Suppressor macrophage treated with lipopolysaccharide for 4 hours (primary cell): ENCODE data around the gene SPATA6.
"Not testable (repeated sequence)": the region's sequence is repeated elsewhere in the genome, so short reads cannot be mapped to it uniquely, and the experiment has no call there.

Experiments
- DNase-seq: peaks from one replicate; pipeline ENCODE4 v3.0.0-alpha.2; 2020

SPATA6 gene

GRCh38 chr1:48471691-48472576 is at the start of gene SPATA6:
SPATA6 (minus strand) TSS chr1:48472204; CDS start chr1:48472008, 196 bp downstream.
- DNase-seq: peak; percentile 98

- DNase-seq: not testable (repeated sequence)
Observed at GRCh38 chr1:48519896-48520295, 47.9 kb upstream of the SPATA6 start.

- no peak for DNase-seq
Observed at GRCh38 chr1:48506870-48507269, 34.9 kb upstream of the SPATA6 start.

- DNase-seq: no peak
Observed at GRCh38 chr1:48500541-48501450, 28.8 kb upstream of the SPATA6 start.

GRCh38 chr1:48499211-48499735 is 27.3 kb upstream of the SPATA6 start:
- no peak for DNase-seq

GRCh38 chr1:48498096-48498791 is 26.2 kb upstream of the SPATA6 start:
- peak; percentile 84 for DNase-seq

GRCh38 chr1:48495911-48496310 is 23.9 kb upstream of the SPATA6 start:
- DNase-seq: no peak

- DNase-seq: no peak
Observed at GRCh38 chr1:48495166-48495565, 23.2 kb upstream of the SPATA6 start.

GRCh38 chr1:48493970-48494769 is 22.2 kb upstream of the SPATA6 start:
- no peak for DNase-seq

- DNase-seq: no peak
Observed at GRCh38 chr1:48493041-48493440, 21.0 kb upstream of the SPATA6 start.

- no peak for DNase-seq
Observed at GRCh38 chr1:48492392-48492791, 20.4 kb upstream of the SPATA6 start.

- DNase-seq: no peak
Observed at GRCh38 chr1:48488721-48489120, 16.7 kb upstream of the SPATA6 start.

- no peak for DNase-seq
Observed at GRCh38 chr1:48480504-48480903, 8.5 kb upstream of the SPATA6 start.

GRCh38 chr1:48480023-48480422 is 8.0 kb upstream of the SPATA6 start:
- DNase-seq: not testable (repeated sequence)

GRCh38 chr1:48472638-48473037 is 634 bp upstream of the SPATA6 start:
- no peak for DNase-seq

- DNase-seq: no peak
Observed at GRCh38 chr1:48470950-48471690, 884 bp downstream of the SPATA6 start.

- DNase-seq: peak; percentile 29
Observed at GRCh38 chr1:48470481-48470855, 1.5 kb downstream of the SPATA6 start.

- DNase-seq: peak; percentile 79
Observed at GRCh38 chr1:48469616-48470480, 2.2 kb downstream of the SPATA6 start.

GRCh38 chr1:48466594-48466993 is 5.4 kb downstream of the SPATA6 start:
- DNase-seq: no peak

- DNase-seq: no peak
Observed at GRCh38 chr1:48462716-48463302, 9.2 kb downstream of the SPATA6 start.
